ENCODE results near the gene ACKR2.
"Not testable (repeated sequence)": the region's sequence is repeated elsewhere in the genome, so short reads cannot be mapped to it uniquely, and the experiment has no call there.

Gene ACKR2

GRCh38 chr3:42799376-42799775, 9.9 kb upstream of the ACKR2 start:
- no peak for DNase-seq
- in situ Hi-C loops (cut with HindIII; ENCODE audit: low pct_ligation_motif_present, low pct_unique_long_range_greater_than_20kb, low sequenced_read_pairs) = no loop called here

DNA sequence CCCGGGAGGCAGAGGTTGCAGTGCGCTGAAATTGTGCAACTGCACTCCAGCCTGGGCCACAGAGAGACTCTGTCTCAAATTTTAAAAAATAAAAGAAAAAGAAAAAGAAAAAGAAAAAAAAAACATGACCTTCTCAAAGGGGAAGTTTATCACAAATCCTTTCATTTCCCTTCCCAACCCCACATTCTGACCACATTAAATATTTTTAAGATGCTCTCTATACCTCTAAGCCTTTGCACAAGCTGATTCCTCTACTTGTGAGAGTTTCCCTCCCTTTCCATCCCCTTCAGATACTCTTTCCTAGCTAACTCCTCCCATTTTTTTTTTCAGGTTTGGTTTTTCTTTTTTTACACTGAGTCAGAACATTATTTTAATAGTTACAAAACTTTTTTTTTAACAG, 9.0 kb upstream of the ACKR2 start:
- in situ Hi-C loops (cut with HindIII; ENCODE audit: low pct_ligation_motif_present, low pct_unique_long_range_greater_than_20kb, low sequenced_read_pairs) = no loop called here
- DNase-seq = no peak

GRCh38 chr3:42801048-42801620, 8.1 kb upstream of the ACKR2 start:
- in situ Hi-C loops (cut with HindIII; ENCODE audit: low pct_ligation_motif_present, low pct_unique_long_range_greater_than_20kb, low sequenced_read_pairs) = no loop called here
- DNase-seq = no peak

GRCh38 chr3:42801784-42802183, 7.5 kb upstream of the ACKR2 start:
- in situ Hi-C loops (cut with HindIII; ENCODE audit: low pct_ligation_motif_present, low pct_unique_long_range_greater_than_20kb, low sequenced_read_pairs) = no loop called here
- DNase-seq = no peak

DNA sequence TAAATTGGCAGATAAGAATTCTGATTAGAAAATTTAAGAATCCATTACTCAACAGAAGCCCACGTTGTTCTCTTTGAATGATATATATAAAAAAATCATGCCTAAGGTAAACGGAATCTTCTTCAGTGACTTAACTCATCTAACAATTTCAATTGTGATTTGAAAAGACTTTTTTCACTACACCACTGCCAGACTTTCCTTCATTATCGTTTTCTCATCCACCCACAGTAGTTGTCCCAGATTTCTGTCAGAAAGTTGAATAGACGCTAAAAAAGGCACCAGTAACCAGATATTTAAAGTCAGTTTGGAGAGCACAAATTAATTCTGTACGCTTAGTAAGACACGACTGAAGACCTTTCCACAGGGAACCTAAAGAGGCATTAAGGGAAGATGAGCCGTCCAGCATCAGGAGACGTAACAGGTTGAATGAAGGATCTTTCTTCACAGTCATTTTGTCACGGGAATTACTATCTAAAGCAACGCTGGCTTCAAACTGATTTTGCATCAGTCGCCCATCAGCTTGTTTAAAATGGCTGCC, 6.3 kb upstream of the ACKR2 start:
- no peak for DNase-seq
- in situ Hi-C loops (cut with HindIII; ENCODE audit: low pct_ligation_motif_present, low pct_unique_long_range_greater_than_20kb, low sequenced_read_pairs) = no loop called here

DNA sequence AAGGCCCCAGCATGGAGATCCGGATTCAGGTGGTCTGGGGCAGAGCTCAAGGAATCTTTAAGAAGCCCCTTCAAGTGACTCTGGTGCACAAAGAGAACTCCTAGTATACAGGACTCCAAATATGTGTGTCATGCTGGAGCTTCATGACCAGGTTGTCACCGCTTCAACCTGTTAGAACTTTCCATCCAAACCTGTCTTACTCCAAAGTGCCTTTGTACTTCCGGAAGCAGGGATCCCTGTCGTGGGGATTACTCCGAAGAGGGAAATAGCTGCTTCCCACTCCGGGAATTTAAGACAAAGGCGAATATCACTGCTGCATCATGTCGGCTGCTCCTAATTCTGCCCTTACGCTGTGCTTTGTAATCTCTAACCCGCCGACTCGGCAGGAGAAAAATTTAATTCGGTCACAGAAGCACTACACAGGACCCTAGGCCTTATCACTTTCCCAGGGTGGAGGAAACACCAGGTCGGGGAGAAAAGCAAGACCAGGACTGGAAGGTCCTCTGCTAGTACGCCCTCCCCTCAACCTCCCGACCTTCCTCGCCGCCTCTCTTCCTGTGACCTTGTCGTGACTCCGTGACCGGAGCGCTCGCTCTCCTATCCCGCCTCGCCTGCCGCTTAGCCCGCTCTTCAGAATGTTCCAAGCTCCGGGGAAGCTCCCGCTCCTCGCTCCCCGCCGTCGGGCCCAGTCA, 5.7 kb upstream of the ACKR2 start:
- in situ Hi-C loops (cut with HindIII; ENCODE audit: low pct_ligation_motif_present, low pct_unique_long_range_greater_than_20kb, low sequenced_read_pairs) = no loop called here
- DNase-seq = peak; percentile 26

- peak; percentile 94 for DNase-seq
- in situ Hi-C loops (cut with HindIII; ENCODE audit: low pct_ligation_motif_present, low pct_unique_long_range_greater_than_20kb, low sequenced_read_pairs) = no loop called here
Observed at GRCh38 chr3:42804106-42804830, 5.0 kb upstream of the ACKR2 start, which contains the start of gene HIGD1A. Gene HIGD1A, minus strand, starts transcription at chr3:42804490. Its CDS starts 10,237 bp downstream, at chr3:42794253.

DNA sequence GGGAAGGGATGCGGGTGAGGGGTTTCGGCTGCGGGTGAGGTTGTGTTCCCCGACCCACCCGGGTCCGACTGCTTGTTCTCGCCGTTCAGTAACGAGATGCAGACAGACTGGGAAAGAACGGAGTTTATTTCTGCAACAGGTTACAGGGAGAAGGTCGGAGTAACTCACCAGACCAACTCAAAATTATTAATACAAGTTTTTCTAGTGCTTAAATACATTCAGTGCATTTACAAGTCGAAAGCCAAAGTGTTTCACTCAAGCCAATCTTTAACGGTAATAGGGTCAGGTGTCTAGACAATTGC, 4.5 kb upstream of the ACKR2 start:
- in situ Hi-C loops (cut with HindIII; ENCODE audit: low pct_ligation_motif_present, low pct_unique_long_range_greater_than_20kb, low sequenced_read_pairs) = no loop called here
- no peak for DNase-seq

- no peak for DNase-seq
Observed at GRCh38 chr3:42805141-42805821, 4.0 kb upstream of the ACKR2 start.

GRCh38 chr3:42807929-42808328, 1.3 kb upstream of the ACKR2 start:
- in situ Hi-C loops (cut with HindIII; ENCODE audit: low pct_ligation_motif_present, low pct_unique_long_range_greater_than_20kb, low sequenced_read_pairs) = no loop called here
- no peak for DNase-seq

More at GRCh38 chr3:42805141-42805821, 4.0 kb upstream of the ACKR2 start:
- in situ Hi-C loops (cut with HindIII; ENCODE audit: low pct_ligation_motif_present, low pct_unique_long_range_greater_than_20kb, low sequenced_read_pairs) = no loop called here

DNA sequence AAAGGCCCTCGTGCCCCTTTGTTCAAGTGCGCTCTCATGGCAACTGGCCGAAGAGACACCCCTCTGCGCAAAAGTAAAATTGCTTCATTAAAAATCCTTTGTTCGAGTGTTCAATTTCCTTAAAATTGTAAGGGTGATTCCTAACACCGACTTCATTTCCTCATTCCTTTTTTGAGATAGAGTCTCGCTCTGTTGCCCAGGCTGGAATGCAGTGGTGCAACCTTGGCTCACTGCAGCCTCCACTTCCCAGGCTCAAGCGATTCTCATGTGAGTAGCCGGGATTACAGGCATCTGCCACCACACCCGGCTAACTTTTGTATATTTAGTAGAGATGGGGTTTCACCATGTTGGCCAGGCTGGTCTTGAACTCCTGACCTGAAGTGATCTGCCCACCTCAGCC, 1.5 kb downstream of the ACKR2 start:
- DNase-seq = peak; percentile 29
- in situ Hi-C loops (cut with HindIII; ENCODE audit: low pct_ligation_motif_present, low pct_unique_long_range_greater_than_20kb, low sequenced_read_pairs) = not testable (repeated sequence)

DNA sequence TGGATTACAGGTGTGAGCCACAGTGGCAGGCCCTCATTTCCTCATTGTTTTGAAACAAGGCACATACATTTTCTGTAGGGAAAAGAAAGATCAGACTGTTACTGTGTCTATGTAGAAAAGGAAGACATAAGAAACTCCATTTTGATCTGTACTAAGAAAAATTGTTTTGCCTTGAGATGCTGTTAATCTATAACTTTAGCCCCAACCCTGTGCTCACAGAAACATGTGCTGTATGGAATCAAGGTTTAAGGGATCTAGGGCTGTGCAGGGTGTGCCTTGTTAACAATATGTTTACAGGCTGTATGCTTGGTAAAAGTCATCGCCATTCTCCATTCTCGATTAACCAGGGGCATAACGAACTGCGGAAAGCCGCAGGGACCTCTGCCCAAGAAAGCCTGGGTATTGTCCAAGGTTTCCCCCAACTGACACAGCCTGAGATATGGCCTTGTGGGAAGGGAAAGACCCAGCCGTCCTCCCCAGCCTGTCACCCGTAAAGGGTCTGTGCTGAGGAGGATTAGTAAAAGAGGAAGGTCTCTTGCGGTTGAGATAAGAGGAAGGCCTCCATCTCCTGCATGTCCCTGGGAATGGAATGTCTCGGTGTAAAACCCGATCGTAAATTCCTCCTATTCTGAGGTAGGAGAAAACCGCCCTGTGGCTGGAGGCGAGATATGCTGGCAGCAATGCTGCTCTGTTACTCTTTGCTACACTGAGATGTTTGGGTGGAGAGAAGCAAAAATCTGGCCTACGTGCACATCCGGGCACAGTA, 2.1 kb downstream of the ACKR2 start:
- DNase-seq; in situ Hi-C loops (cut with HindIII; ENCODE audit: low pct_ligation_motif_present, low pct_unique_long_range_greater_than_20kb, low sequenced_read_pairs): not testable (repeated sequence)

GRCh38 chr3:42814246-42814645, 5.0 kb downstream of the ACKR2 start:
- in situ Hi-C loops (cut with HindIII; ENCODE audit: low pct_ligation_motif_present, low pct_unique_long_range_greater_than_20kb, low sequenced_read_pairs) = no loop called here
- DNase-seq = no peak

GRCh38 chr3:42814914-42815507, 5.8 kb downstream of the ACKR2 start:
- DNase-seq = no peak
- in situ Hi-C loops (cut with HindIII; ENCODE audit: low pct_ligation_motif_present, low pct_unique_long_range_greater_than_20kb, low sequenced_read_pairs) = no loop called here

DNA sequence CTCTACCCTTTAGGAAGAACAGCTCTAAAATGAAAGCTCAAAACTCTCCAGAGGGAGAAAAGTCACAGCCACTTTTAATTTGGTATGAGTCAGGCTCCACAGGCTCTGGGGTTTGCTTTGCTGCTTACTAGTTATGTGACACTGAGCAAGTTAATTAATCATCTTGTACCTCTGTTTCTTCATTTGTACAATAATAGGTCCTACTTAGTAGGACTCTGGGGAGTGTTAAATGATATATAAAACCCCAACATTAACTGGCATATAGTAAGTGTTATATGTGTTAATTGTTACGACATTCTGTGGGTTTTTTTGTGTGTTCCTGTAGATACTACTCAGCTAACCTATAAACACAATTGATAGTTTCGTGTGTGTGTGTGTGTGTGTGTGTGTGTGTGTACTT, 6.6 kb downstream of the ACKR2 start:
- DNase-seq = no peak

DNA sequence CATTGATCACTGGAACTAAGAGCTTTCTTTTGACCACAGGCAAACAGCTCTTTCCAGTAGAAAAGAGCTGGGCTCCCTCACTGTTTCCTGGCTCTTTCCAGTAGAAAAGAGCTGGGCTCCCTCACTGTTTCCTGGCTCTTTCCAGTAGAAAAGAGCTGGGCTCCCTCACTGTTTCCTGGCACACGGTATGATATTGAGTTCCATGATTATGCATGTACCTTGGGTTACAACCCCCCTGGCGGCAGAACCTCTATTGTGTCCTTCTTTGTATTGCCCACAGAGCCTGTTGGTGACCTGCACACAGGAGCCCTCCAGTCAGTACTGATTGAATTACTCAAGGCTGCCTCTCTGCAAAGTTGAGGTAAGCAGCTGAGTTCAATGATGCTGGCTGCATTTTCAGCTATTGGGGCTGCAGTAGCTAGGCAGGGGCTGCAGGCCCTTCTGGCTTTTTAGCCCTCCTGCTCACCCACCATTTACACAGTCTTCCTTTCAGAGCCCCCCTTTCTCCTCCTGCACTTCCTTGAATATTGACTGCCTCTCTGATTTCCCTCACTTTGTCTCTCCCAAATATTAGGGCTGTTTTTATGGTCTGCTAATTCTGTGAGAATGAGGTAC, 10.2 kb downstream of the ACKR2 start:
- in situ Hi-C loops (cut with HindIII; ENCODE audit: low pct_ligation_motif_present, low pct_unique_long_range_greater_than_20kb, low sequenced_read_pairs) = no loop called here
- DNase-seq = no peak

More for the DNA sequence above, 6.6 kb downstream of the ACKR2 start:
- in situ Hi-C loops (cut with HindIII; ENCODE audit: low pct_ligation_motif_present, low pct_unique_long_range_greater_than_20kb, low sequenced_read_pairs) = no loop called here

DNA sequence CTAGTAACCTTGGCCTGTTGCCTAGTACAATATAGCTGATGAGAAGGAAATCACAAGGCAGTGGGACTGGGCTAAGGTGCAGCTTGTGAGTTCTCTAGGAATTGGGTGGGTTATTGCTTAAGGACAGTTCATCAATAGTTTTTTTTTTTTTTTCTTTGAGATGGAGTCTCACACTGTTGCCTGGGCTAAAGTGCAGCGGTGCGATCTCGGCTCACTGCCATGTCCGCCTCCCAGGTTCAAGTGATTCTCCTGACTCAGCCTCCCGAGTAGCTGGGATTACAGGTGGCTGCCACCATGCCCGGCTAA, 11.5 kb downstream of the ACKR2 start:
- no peak for DNase-seq
- in situ Hi-C loops (cut with HindIII; ENCODE audit: low pct_ligation_motif_present, low pct_unique_long_range_greater_than_20kb, low sequenced_read_pairs) = no loop called here

DNA sequence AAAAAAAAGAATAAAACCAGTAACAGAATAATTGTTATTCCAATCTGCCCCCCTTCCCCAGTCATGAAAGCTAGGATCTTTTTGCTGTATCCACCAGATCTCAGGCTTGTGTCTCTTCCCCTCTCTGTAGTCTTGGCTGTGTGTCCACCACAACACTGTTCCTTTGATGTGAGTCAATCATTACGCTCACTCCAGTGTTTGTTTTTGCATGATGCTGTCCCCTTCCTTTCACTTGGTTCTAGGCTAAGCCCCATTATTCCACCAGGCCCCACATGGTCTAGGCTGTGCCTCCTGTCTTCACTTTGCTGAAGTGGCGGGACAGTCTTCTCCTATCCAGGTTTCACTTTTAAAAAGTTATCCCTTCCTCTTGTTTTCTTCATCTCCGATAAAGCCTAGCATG, 13.6 kb downstream of the ACKR2 start:
- no peak for DNase-seq
- in situ Hi-C loops (cut with HindIII; ENCODE audit: low pct_ligation_motif_present, low pct_unique_long_range_greater_than_20kb, low sequenced_read_pairs) = no loop called here

Data from ACHN (cell line).